GM12873 (cell line): ENCODE results near the gene SDK1.

Source experiments
- CTCF ChIP-seq: IDR thresholded peaks from 2 replicates; pipeline ENCODE4 v1.5.1; 2012; ENCODE audit warnings: low read depth, mild to moderate bottlenecking, moderate library complexity, low read length, control low read depth; ENCODE audit not compliant: insufficient read depth; ENCODE audit errors: missing control alignments

The SDK1 gene

GRCh38 chr7:4026941-4027486 lies 726.0 kb downstream of the SDK1 start:
- TF ChIP-seq CTCF, result no peak

GRCh38 chr7:4028221-4028620 lies 727.2 kb downstream of the SDK1 start:
- TF ChIP-seq CTCF, result no peak

GRCh38 chr7:4029941-4030340 lies 728.9 kb downstream of the SDK1 start:
- no peak for TF ChIP-seq CTCF

GRCh38 chr7:4030346-4030950 lies 729.4 kb downstream of the SDK1 start:
- TF ChIP-seq CTCF, result no peak

- TF ChIP-seq CTCF, result no peak
Measured at GRCh38 chr7:4033996-4034395, 732.9 kb downstream of the SDK1 start.

- no peak for TF ChIP-seq CTCF
Measured at GRCh38 chr7:4037308-4037707, 736.3 kb downstream of the SDK1 start.

GRCh38 chr7:4037877-4038276 lies 736.8 kb downstream of the SDK1 start:
- TF ChIP-seq CTCF, result no peak
